Astrocyte (in vitro differentiated cells and primary cell): ENCODE results near the gene PARD3B.

Source experiments
- CTCF ChIP-seq: IDR thresholded peaks from 2 replicates; pipeline ENCODE4 v1.5.1; 2011; ENCODE audit warnings: low read depth, mild to moderate bottlenecking, inconsistent platforms, low read length, moderate library complexity; ENCODE audit not compliant: insufficient read depth
- EZH2 ChIP-seq: IDR thresholded peaks from 2 replicates; pipeline ENCODE4 v1.6.1; 2012; ENCODE audit warnings: mild to moderate bottlenecking, low read length, inconsistent platforms; ENCODE audit not compliant: insufficient read depth

GRCh38 chr2:205660521-205661124 lies 1115.3 kb downstream of the PARD3B start:
- TF ChIP-seq CTCF (no peak), EZH2 (no peak)
